Testis (tissue), 2 donors: ENCODE results near the gene GGT1.
"Not testable (repeated sequence)": the region's sequence is repeated elsewhere in the genome, so short reads cannot be mapped to it uniquely, and the experiment has no call there.

Source experiments
- CTCF ChIP-seq, 3 experiments: fragments of 450-650 bp in 2 of 3; fragments of 200-600 bp in 1 of 3; sonication (generic) in 1 of 3; IDR thresholded peaks; one replicate each; pipeline ENCODE4 v1.5.1; 2016 to 2019; ENCODE audit warnings: antibody characterized with exemption in 3 of 3, mild to moderate bottlenecking in 2 of 3, moderate library complexity in 1 of 3
- POLR2A ChIP-seq: fragments of 450-650 bp; IDR thresholded peaks from one replicate; pipeline ENCODE4 v1.6.1; 2017; ENCODE audit warnings: antibody characterized with exemption, mild to moderate bottlenecking, moderate library complexity

GRCh38 chr22:24645408-24646399, 42.7 kb downstream of the GGT1 start:
- not testable (repeated sequence) for TF ChIP-seq CTCF (IDR thresholded peaks at IDR 0.05); POLR2A
